Central memory CD4-positive, alpha-beta T cell (primary cell): ENCODE data around the gene PPARG.

Experiments used
- DNase-seq: peaks from one replicate; pipeline ENCODE4 v3.0.0; 2022

PPARG gene

GRCh38 chr3:12313519-12313918 is 24.6 kb downstream of the PPARG start:
- DNase-seq: no peak

- DNase-seq: no peak
Measured at GRCh38 chr3:12316253-12316652, 27.4 kb downstream of the PPARG start.

- no peak for DNase-seq
Measured at GRCh38 chr3:12316729-12317351, 28.0 kb downstream of the PPARG start.

GRCh38 chr3:12317914-12318313 is 29.0 kb downstream of the PPARG start:
- no peak for DNase-seq

- no peak for DNase-seq
Measured at GRCh38 chr3:12318758-12319621, 30.1 kb downstream of the PPARG start.

GRCh38 chr3:12321015-12321414 is 32.1 kb downstream of the PPARG start:
- no peak for DNase-seq

- DNase-seq: no peak
Measured at GRCh38 chr3:12323237-12323636, 34.4 kb downstream of the PPARG start.

- no peak for DNase-seq
Measured at GRCh38 chr3:12325586-12326515, 37.0 kb downstream of the PPARG start.

GRCh38 chr3:12327021-12327420 is 38.2 kb downstream of the PPARG start:
- no peak for DNase-seq

GRCh38 chr3:12328132-12328836 is 39.4 kb downstream of the PPARG start:
- no peak for DNase-seq

GRCh38 chr3:12328837-12329462 is 40.1 kb downstream of the PPARG start:
- DNase-seq: no peak

GRCh38 chr3:12334786-12335185 is 45.9 kb downstream of the PPARG start:
- no peak for DNase-seq

- no peak for DNase-seq
Measured at GRCh38 chr3:12335421-12335820, 46.6 kb downstream of the PPARG start.

- DNase-seq: peak; percentile 59
Measured at GRCh38 chr3:12336099-12336498, 47.2 kb downstream of the PPARG start.

- DNase-seq: no peak
Measured at GRCh38 chr3:12338595-12339546, 50.0 kb downstream of the PPARG start.

GRCh38 chr3:12339701-12340480 is 51.0 kb downstream of the PPARG start:
- no peak for DNase-seq

GRCh38 chr3:12340506-12340905 is 51.6 kb downstream of the PPARG start:
- no peak for DNase-seq

- no peak for DNase-seq
Measured at GRCh38 chr3:12342151-12342550, 53.3 kb downstream of the PPARG start.

- DNase-seq: no peak
Measured at GRCh38 chr3:12343047-12343501, 54.2 kb downstream of the PPARG start.

- no peak for DNase-seq
Measured at GRCh38 chr3:12345141-12345561, 56.3 kb downstream of the PPARG start.
